Ramos (cell line): ENCODE measurements around the gene DPP8.
"Not testable (repeated sequence)": the region's sequence is repeated elsewhere in the genome, so short reads cannot be mapped to it uniquely, and the experiment has no call there.

Experiments used
- in situ Hi-C: fragments of 300-500 bp; cut with MboI; formaldehyde crosslinking; loops from one replicate; pipeline ENCODE4 v1.14.3; 2022; ENCODE audit warnings: low sequenced_read_pairs; ENCODE audit not compliant: unreplicated experiment

The DPP8 gene

GRCh38 chr15:65516997-65517865, at the start of gene DPP8:
Gene DPP8 (minus strand): TSS chr15:65517689. CDS start chr15:65512553, 5,136 bp downstream.
- in situ Hi-C loops = no loop called here

DNA sequence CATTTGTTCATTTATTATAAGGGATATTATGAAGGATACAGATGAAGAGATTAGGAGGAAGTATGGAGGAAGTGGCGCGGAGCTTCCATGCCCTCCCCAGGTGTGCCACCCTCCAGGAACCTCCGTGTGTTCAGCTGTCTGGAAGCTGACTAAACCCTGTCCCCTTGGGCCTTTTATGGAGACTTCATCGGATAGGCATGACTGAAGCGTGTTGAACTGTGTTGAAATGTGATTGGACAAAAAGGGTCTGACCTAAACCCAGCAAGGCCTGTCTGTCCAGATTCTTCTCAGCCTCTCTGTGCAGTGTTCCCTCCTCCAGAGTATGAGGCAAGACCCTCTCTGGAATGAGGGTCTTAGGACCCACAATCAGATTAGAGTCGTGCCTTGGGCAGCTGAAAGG, 44.4 kb upstream of the DPP8 start:
- in situ Hi-C loops = no loop called here

DNA sequence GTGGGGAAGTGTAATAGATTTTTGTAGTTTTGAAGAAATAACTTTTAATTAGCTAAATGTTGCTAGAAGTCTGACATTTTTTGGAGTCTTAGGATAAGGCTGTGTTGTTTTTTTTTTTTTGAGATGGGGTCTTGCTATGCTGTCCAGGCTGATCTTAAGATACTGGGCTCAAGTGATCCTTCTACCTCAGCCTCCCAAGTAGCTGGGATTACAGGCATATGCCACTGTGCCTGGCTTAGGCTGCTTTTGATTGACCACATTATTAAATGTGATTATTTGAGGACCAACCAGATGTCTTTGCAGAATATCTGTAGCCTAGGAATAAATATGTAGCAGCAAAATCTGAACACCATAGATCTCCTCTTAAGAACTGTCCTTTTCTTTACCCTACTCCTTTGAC, 42.5 kb upstream of the DPP8 start:
- in situ Hi-C loops = no loop called here

GRCh38 chr15:65558997-65559760, 41.7 kb upstream of the DPP8 start:
- in situ Hi-C loops = no loop called here

DNA sequence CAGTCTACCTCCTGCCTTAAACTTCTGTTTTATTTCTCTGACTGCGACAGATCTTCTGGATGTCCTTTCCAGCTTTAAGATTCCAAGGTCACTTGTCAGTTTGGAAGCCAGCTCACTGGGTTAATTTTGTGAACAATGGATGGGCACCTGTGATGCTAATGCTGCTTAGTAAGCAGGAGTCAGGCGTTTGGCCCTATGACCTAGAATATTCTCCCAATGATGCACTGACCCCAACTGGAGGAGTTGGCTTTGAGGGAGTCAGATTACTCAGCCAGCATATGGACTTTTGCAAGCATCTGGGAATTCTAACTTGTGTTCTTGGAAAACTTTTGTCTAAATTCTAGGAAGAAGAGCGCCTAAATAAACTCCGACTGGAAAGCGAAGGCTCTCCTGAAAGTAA, 40.8 kb upstream of the DPP8 start:
- in situ Hi-C loops = no loop called here

- in situ Hi-C loops = no loop called here
These were observed 39.1 kb upstream of the DPP8 start for GRCh38 chr15:65556622-65557021.

DNA sequence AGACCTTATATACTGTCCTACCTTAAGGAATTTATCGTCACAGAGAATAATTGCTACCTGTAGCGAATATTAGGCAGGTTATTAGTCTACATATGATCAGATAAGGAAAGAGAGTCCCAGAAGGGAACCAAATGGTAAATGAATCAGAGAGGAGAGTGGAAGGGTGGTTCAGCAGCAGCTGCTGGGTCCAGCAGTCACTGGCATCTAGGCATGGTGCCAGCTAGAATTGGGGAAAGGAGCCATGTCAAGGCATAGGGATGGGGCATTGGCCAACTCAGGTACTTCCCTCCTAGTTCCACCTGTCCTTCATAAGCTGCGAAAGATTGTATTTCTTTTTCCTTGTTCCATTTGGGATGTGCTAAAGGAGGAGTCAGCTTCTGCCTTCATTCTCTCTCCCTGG, 36.2 kb upstream of the DPP8 start:
- in situ Hi-C loops = no loop called here

DNA sequence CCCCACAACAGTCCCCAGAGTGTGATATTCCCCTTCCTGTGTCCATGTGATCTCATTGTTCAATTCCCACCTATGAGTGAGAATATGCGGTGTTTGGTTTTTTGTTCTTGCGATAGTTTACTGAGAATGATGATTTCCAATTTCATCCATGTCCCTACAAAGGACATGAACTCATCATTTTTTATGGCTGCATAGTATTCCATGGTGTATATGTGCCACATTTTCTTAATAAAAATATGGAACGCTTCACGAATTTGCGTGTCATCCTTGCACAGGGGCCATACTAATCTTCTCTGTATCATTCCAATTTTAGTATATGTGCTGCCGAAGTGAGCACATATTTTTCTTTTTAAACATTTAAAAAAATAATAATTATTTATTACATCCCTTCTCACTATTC, 35.4 kb upstream of the DPP8 start:
- in situ Hi-C loops = not testable (repeated sequence)

DNA sequence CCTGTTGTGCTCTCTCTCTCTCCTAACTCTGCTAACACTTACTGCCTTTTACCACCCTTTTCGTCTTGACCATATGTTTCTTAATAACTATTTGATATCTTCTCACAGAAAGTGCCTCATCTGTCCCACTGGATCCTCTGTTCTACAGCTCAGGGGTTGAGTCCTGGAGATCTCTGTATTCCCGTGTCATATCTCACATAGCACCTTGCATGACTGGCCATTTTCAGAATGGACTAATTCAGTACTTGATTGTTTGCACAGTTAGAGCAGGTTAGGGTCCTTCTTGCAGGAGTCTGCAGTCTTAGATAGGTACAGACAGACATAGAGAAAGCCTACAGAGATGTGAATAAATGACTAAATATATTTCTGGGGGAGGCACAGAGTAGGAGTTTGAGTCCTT, 33.7 kb upstream of the DPP8 start:
- in situ Hi-C loops = no loop called here

GRCh38 chr15:65550681-65551098, 33.2 kb upstream of the DPP8 start:
- in situ Hi-C loops = no loop called here

- in situ Hi-C loops = not testable (repeated sequence)
These were observed 31.8 kb upstream of the DPP8 start for GRCh38 chr15:65549288-65549687.

DNA sequence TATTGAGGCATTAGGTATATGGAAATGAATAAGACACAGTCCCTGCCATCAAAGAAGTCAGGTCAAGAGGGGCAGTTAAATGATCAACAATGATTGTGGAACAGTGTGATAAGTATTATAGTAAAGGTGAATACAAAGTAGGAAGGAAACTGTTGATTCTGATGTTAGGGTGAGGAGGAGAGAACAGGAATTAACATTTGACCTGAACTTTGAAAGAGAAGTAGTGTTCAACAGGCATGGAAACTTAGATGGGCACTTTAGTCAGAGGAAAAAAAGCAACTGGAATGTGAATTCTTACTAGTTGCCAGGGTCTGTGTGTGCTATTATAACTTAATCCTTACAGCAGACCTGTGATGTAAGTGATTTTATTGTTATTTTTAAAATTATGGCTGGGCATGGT, 30.4 kb upstream of the DPP8 start:
- in situ Hi-C loops = no loop called here

- in situ Hi-C loops = no loop called here
These were observed 23.8 kb upstream of the DPP8 start for GRCh38 chr15:65541231-65541820.

DNA sequence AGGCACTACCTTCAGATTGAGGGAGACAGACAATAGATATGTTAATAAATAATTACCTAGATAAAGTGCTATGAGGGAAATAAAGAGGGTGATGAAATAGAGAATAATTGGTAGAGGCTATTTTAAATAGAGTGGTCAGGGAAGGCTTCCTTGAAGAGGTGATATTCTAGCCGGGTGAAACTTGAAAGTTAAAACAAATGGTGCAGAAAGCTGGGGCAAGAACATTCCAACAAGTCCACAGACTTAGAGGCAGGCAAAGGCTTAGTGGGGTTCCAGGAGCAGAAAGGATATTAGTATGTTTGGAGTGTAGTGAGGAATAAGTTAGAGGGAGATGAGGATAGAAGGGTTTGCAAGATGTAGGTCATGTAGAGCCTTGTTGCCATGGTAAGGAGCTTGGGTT, 22.8 kb upstream of the DPP8 start:
- in situ Hi-C loops = no loop called here

DNA sequence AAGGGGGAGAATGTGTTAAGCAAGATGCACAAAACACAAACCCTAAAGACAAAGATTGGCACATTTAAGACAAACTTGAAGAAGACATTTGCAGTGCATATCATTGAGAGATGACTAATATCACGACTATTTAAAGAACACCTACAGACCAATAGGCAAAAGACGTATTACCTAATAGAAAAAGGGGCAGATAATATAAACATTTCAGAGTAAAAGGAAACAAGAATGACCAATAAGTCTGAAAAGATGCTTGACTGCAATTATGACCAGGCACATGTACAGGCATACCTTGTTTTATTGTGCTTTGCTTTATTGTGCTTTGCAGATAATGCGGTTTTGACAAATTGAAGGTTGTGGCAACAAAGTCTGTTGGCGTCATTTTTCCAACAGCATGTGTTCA, 17.7 kb upstream of the DPP8 start:
- in situ Hi-C loops = no loop called here

GRCh38 chr15:65533057-65533756, 15.7 kb upstream of the DPP8 start:
- in situ Hi-C loops = no loop called here

DNA sequence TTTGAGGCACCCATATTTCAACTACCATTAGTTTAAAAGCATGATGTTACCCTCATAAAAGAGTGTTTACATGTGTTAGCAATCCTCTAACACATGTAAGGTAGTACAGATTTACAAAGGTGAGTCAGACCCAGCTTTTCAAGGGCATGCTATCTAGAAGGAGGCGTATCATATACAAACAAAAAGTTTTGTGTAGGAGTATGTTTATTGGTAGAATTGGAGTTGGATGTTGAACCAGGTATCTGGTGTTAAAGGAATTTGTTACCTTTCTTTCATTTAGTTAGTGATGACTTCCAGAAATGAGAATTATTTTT, 15.2 kb upstream of the DPP8 start:
- in situ Hi-C loops = no loop called here

DNA sequence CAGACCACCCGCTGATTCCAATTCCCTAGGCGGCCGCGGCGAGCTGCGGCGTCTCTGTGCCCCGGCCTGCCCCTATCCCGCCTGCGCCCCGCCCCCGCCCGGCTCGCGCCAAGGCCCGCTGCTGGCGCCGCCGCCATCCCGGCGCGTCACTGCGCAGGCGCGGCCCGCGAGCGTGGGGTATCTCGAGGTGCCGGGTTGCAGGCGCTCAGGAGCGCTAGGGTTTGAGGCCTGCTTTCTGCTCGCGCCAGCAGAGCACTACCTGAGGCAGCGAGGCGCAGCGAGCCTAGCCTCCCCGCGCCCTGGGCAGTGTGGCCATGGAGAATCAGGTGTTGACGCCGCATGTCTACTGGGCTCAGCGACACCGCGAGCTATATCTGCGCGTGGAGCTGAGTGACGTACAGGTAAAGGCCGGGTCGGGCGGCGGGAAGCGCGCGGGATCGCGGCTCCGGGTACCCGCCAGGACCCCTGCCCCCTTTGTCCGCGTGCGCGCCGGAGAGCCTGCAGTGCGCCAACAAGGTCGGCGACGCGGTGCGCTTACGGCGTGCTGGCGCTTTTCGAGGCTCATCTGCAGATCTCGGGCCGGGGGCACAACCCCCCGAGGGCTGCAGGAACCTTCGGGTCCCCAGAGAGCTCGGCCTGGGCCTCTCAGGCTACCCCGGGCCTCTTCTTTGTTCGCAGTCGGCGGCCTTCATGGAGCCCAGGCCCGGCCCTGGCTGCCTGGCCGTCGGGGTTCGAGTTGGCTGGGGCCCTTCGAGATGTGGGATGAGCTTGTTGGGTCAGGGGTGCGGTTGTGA, 13.0 kb upstream of the DPP8 start, which contains the start of gene HACD3:
Gene HACD3, plus strand, starts transcription at position 146 of the 794 bp plus-strand sequence. Its CDS starts 169 bp downstream, at position 315.
- in situ Hi-C loops = no loop called here

GRCh38 chr15:65529762-65530317, 12.4 kb upstream of the DPP8 start:
- in situ Hi-C loops = no loop called here
